Hepatocyte (in vitro differentiated cells): Measurements from ENCODE around the gene WDR53.

Experiments
- EZH2phosphoT487 ChIP-seq: fragments of 200-600 bp; sonication (generic); IDR thresholded peaks from one replicate; pipeline ENCODE4 v1.6.1; 2018; ENCODE audit warnings: antibody characterized with exemption, mild to moderate bottlenecking, low read depth, moderate library complexity; ENCODE audit not compliant: unreplicated experiment, severe bottlenecking
- TF ChIP-seq, protein P1 (sequence below): fragments of 200-600 bp; sonication (generic); IDR thresholded peaks from 2 replicates; pipeline ENCODE4 v1.5.1; 2016; ENCODE audit warnings: antibody characterized with exemption, mild to moderate bottlenecking; ENCODE audit not compliant: poor library complexity

DNA sequence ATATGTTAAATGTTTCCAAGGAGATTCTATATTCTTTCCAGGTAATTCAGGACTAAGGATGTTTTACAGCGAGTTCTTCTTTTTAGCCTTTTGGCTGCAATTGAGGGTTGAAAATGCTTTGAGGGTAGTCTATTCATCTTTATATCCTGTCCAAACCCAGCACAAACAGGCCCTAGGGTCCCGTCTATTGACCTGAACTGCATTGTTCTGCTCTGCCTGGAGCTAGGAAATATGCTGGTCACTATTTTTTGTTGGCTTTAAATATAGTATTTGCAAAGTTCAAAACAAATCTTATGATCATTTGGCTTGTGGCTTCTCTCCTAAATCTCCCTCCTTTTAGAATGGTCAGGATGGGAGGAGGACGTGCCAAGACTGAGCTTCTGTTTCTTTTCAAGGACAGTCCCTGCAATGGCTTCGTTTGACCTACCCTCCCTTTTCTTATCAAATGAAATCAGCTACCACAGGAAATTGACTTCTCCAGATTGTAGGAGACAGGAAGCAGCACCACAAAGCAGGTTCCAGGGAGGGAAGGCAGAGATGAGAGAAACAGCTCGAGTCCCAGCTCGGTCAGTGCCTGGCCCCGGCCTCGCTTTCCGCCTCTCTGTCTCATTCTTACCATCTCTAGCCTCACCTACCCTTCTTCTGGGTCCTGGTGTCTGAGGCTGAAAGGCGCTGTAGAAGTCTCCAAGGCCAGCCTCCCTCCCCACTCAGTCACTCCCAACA lies 43.6 kb upstream of the WDR53 start:
- TF ChIP-seq, protein P1, sequence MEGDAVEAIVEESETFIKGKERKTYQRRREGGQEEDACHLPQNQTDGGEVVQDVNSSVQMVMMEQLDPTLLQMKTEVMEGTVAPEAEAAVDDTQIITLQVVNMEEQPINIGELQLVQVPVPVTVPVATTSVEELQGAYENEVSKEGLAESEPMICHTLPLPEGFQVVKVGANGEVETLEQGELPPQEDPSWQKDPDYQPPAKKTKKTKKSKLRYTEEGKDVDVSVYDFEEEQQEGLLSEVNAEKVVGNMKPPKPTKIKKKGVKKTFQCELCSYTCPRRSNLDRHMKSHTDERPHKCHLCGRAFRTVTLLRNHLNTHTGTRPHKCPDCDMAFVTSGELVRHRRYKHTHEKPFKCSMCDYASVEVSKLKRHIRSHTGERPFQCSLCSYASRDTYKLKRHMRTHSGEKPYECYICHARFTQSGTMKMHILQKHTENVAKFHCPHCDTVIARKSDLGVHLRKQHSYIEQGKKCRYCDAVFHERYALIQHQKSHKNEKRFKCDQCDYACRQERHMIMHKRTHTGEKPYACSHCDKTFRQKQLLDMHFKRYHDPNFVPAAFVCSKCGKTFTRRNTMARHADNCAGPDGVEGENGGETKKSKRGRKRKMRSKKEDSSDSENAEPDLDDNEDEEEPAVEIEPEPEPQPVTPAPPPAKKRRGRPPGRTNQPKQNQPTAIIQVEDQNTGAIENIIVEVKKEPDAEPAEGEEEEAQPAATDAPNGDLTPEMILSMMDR: no peak
- no peak for TF ChIP-seq EZH2phosphoT487
